T-helper 9 cell (primary cell): Measurements from ENCODE around the gene TMEM165.
"Not testable (repeated sequence)": the region's sequence is repeated elsewhere in the genome, so short reads cannot be mapped to it uniquely, and the experiment has no call there.

Source experiments
- DNase-seq: peaks from one replicate; pipeline ENCODE4 v3.0.0-alpha.2; 2020
- total RNA-seq, 2 donors: gene quantifications; one replicate each; lab custom pipeline; 2026; lab: John Stamatoyannopoulos, UW

The TMEM165 gene, protein sequence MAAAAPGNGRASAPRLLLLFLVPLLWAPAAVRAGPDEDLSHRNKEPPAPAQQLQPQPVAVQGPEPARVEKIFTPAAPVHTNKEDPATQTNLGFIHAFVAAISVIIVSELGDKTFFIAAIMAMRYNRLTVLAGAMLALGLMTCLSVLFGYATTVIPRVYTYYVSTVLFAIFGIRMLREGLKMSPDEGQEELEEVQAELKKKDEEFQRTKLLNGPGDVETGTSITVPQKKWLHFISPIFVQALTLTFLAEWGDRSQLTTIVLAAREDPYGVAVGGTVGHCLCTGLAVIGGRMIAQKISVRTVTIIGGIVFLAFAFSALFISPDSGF
- 20.3 to 54.4 reads per million in 2 donors for total RNA-seq

DNA sequence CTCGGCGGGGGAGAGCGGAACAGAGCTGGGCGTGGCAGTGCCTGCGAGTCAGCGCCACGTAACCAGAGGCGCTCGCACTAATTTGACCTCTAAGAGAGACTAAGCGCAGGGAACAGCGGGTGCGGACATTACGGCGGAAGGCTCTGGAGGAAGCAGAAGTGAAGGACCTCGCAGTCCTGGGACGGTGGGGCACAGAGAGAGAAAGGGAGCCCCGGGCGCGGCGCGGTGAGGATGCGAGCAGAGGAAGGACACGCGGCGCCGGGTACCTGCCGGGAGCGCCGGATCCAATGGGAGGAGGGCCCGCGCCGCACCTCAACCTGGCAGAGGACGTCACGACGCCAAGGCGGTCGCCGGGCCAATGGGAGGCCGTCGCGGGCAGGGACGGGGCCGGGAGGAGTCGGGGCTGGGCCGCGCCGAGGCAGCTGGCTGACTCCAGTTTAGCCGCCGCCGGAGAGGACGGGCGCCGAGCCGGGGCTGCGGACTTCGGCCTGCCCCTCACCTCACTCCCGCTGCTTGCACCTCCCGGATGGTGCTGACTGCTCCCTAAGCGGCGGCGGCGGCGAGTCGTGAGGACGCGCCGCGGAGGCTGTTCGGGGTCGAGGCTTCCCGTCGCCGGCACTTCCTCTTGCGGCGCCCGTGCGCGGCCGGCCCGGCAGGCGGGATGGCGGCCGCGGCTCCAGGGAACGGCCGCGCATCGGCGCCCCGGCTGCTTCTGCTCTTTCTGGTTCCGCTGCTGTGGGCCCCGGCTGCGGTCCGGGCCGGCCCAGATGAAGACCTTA lies at the start of gene TMEM165:
Gene TMEM165, plus strand, starts transcription at position 429 of the 779 bp plus-strand sequence. Its CDS starts 233 bp downstream, at position 662.
- peak; percentile 85 for DNase-seq

DNA sequence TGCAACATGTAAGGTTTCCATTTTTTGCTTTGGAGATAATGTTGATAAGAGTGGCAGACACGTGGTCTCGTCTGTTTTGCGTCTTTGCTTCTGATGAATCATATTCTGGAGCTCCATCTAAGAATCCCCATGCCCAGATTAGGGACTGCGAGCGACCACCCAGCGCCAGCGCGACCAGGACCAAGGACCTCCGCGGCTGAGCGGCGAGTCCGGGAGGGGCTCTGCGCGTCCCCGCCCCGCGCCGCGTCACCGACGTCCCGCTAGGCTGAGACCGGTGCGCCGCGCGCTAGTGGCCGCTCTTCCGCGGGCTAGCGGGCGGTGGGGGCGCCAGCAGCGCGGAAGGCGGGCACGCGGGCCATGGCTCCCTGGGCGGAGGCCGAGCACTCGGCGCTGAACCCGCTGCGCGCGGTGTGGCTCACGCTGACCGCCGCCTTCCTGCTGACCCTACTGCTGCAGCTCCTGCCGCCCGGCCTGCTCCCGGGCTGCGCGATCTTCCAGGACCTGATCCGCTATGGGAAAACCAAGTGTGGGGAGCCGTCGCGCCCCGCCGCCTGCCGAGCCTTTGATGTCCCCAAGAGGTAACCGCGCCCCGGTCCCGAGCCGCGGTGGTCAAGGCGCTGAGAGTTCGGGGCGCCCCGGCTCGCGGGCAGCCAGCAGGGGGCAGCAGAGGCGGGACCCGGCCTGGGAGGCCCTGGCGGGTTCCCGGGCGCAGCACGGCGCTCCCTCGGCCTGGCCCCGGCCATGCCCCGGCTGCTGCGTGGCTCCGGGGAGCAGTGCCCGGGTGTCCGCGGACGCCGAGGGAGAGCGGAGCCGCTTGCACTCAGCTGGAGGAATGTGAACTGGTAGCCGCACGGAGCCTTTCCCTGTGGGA lies 49.5 kb upstream of the TMEM165 start, which contains the start of gene SRD5A3:
Gene SRD5A3, plus strand, starts transcription at position 263 of the 871 bp plus-strand sequence. Its CDS starts 95 bp downstream, at position 358.
- DNase-seq = peak; percentile 78

DNA sequence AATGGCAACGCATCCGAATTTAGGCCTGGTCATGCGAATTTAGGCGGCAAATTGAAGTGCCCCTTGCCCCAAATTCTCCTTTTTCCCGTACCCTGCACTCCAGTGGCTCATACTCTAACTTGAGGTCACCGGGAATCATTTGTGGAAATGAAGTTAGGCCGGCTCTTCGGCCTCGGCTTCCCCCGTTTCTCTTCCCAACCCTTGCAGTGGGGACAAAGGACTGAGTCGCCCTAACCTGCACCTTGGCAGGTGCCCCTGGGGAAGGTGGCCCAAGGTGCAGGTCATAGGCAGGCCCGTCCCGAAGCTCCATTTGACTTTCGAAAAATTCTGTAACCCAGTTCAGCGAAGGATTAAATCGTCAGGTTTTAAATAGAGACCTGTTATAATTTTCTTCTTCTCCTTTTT lies 48.9 kb upstream of the TMEM165 start:
- no peak for DNase-seq

DNA sequence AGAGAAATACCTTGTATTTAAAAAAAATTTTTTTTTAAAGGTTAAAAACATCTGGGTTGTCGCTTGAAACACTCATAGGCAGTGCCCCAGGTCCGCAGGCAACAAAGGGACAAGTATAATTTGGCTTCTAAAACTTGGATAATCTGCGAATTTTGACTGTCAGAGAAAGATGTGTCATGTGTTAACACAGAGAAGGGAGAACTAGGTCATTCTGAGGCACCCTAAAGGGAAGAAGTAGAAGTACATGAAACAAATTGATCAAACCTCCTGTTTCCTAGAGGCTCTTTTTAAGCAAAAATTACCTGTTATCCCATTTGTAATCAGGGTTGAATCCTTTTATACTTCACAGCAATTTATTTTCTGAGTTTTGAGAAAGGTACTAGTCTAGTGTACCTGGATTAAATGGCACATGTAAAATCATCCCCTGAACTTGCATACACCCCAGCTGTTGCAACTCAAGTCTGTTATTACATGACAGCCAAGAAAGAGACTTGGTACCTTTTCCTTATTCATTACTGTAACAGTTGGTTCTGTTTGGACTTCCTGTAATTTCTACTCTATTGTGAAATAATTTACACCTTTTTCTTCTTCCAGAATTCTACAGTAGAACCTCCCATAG lies 48.0 kb upstream of the TMEM165 start:
- DNase-seq = no peak

DNA sequence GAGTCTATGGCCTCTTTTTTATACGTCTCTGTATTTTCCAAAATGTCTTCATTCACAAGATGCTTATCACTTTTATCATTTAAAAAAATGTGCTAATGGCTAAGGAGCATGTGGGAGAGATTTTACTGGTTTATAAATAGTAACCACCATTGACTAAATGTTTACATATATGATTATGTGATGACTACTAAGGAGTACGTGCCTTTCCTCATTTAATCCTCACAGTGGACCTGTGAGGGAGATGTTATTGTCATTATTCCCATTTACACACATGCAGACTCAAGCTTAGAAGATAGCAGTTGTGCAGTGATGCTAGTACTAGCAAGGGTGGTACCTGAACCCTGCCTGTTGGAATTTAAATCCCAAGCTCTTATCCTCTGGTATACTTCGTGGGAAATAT lies 47.3 kb upstream of the TMEM165 start:
- no peak for DNase-seq

DNA sequence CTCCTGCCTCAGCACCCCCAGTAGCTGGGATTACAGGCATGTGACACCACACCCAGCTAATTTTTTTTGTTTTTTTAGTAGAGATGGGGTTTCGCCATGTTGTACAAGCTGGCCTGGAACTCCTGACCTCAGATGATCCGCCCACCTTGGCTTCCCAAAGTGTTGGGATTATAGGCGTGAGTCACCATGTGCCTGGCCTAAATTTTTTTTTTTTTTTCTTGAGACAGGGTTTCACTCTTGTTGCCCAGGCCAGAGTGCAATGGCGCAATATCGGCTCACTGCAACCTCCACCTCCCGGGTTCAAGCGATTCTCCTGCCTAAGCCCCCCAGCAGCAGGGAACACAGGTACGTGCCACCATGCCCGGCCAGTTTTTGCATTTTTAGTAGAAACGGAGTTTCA lies 44.9 kb upstream of the TMEM165 start:
- not testable (repeated sequence) for DNase-seq

DNA sequence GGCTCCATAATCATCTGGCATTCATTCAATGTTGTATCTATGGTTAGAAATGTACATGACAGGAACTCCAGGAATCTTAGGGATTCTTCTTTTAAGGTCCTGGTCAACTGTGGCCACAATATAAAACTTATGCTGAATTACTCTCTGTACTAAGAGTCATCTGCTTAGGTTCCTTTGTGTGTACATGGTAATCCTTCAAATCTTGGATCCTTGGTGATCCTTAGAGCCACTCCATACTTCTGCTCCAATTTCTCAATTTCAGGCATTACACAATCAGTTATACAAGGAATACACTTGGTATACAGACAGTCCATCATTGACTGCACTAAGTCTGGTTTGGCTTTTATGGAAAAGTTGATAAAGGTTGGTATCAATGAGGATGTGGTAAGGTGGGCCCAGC lies 43.9 kb upstream of the TMEM165 start:
- no peak for DNase-seq

DNA sequence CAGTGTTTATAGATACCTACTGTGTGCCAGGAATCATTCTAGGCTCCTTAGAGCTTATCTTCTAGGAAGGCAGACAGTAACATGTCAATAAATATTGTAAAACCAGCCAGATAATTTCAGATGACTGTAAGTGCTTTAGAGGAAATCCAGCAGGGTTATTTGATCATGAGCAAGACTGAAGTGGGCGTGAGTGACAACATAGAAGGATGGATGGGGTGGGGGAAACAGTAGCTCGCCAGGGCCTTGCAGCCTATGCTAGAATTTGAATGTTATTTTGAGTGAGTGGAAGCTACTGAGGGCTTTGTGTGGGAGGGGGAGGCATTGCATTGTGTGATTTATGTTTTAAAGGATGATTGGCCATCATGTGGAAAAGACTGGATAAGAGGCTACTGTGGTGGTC lies 43.0 kb upstream of the TMEM165 start:
- no peak for DNase-seq

DNA sequence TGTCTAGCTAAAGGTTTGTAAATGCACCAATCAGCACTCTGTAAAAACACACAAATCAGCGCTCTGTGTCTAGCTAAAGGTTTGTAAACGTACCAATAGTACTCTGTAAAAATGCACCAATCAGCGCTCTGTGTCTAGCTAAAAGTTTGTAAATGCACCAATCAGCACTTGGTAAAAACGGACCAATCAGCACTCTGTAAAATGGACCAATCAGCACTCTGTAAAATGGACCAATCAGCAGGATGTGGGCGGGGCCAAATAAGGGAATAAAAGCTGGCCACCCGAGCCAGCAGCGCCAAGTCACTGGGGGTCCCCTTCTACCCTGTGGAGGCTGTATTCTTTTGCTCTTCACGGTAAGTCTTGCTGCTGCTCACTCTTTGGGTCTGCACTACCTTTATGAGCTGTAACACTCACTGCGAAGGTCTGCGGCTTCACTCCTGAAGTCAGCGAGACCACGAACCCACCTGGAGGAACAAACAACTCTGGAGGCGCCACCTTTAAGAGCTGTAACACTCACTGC lies 42.5 kb upstream of the TMEM165 start:
- not testable (repeated sequence) for DNase-seq

DNA sequence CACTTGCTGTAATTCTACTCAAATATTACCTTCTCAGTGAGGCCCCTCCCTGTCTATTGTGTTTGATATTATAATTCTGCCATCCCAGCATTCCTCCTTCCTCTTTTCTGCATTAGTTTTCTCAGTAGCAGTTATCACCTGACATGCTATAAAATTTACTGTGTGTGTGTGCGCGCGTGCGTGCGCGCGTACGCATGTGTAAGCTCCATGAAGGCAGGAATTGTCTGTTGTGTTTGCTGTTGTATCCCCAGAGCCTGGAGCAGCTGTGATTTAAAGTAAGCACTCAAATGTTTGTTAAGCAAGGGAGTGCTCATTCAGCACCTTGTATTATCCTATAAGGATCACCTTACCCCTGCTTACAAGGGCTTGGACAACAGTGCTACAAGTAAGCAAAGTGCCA lies 41.1 kb upstream of the TMEM165 start:
- no peak for DNase-seq

DNA sequence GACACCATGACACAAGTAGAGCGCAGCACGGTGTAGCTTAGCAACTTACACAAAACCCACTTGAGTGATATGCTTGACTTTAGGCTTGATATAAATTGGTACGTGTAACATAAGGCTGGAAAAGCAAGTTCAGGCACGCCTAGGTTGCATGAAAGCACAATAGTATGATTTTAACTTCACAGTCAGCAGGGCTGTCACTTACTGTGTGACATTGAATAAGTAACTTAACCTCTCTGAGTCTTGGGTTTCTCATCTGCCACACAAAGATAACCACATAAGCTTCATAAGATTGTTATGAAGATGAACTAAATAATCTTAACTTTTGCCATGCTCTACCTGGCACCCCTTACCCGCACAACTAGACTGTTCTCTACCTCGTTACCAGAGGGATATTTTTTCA lies 40.2 kb upstream of the TMEM165 start:
- DNase-seq = no peak

DNA sequence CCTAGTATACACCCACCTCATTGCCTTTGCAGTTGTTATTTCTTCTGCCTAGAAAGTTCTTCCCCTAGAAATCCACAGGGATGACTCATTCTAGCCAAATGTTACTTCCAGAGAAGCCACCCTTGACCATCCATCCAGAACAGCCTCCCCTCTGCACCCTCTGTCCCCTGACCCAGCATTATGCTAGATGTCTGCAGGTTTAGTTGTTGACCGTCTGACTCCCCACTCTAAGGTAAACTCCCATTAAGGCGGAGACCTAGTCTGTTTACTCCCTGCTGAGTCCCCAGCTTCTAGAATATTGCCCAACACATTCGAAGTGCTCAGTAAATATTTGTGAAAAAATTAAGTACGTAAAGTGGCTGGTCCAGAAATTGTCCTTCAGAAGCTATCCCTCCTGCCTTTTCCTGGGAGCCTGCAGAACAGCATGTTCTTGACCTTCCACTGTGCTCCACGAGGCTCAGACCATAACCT lies 38.7 kb upstream of the TMEM165 start:
- no peak for DNase-seq

DNA sequence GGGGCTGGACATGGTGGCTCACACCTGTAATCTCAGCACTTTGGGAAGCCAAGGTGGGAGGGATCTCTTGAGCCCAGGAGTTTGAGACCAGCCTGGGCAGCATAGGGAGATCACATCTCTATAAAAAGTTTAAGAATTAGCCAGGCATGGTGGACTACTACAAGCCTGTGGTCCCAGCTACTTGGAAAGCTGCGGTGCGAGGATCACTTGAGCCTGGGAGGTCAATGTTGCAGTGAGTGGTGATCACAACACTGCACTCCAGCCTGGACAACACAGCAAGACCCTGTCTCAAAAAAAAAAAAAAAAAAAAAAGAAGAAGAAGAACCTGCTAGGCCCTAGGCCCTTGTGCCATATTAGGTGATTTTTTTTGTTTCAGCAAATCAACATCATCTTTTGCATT lies 37.5 kb upstream of the TMEM165 start:
- no peak for DNase-seq

DNA sequence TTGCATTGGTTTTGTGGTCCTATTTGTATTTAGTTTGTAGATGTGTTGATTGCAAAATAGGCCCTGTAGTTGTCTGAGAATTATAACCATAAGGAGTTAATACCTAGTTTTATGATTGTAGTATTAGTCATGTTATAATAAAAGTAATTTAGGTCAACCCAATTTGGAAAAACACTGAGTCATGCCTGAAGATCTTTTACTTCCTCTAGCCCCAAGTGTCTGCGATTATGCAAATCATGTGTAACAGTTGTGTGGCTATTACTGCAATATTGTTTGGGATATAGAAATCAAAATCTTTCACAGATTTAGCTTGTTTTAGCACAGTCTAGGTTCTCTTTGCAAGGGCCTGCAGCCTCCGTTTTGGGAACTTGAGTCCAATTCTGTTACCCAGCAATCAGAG lies 37.1 kb upstream of the TMEM165 start:
- no peak for DNase-seq

DNA sequence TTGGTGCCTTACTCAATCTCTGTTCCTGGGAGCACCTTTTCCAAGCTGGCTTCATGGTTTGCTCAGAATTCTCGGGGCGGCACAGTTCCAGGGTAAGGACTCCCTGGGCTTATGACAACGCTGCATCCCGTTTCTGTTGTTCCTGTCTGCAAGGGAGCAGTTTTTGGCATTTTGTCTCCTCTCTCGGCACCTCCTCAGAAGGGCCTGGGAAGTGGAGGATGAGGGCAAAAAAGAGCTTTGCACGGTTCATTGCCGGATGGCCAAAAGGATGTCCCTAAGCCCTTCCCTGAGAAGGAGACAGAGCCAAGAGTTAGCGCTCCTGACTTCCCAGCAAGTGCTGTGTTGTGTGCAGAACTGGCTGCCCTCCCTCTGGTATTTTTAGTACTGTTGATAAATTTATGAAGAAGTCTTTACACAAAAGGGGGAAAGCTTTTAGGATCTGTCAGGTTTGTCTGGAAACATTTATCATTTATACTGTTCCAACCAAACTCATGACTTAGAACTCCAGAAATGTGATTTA lies 36.3 kb upstream of the TMEM165 start:
- no peak for DNase-seq

DNA sequence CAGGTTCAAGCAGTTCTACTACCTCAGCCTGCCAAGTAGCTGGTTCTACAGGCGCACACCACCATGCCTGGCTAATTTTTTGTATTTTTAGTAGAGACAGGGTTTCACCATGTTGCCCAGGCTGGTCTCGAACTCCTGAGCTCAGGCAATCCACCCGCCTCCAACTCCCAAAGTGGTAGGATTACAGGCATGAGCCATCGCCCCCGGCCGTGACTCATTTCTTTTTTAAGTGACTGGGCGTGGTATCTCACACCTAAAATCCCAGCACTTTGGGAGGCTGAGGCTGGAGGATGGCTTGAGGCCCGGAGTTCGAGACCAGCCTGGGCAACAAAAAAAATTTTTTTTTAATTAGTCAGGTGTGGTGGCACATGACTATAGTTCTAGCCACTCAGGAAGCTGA lies 32.8 kb upstream of the TMEM165 start:
- DNase-seq = not testable (repeated sequence)

DNA sequence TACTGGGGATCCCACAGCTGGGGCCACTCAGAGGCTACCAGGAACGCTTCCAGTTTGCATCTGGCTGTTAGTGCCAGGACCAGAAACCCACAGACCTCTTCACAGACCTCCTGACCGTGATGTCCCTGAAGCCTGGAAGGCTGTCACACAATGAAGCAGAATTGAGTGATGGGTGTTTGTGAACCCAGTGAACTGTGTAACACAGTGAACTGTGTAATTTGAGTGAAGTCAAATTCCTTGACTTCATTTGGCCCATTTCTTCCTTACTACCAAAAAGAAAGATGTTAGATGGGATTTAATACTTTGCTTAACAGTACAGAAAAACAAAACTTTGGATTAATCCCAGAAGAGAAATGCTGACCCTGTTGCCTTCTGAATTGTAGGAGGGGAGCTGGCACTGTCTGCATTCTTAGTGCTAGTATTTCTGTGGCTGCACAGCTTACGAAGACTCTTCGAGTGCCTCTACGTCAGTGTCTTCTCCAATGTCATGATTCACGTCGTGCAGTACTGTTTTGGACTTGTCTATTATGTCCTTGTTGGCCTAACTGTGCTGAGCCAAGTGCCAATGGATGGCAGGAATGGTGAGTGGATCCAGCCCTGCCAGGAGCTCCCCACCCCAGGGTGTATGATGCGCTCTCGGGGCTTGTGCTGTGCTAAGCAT lies 31.9 kb upstream of the TMEM165 start:
- DNase-seq = no peak

DNA sequence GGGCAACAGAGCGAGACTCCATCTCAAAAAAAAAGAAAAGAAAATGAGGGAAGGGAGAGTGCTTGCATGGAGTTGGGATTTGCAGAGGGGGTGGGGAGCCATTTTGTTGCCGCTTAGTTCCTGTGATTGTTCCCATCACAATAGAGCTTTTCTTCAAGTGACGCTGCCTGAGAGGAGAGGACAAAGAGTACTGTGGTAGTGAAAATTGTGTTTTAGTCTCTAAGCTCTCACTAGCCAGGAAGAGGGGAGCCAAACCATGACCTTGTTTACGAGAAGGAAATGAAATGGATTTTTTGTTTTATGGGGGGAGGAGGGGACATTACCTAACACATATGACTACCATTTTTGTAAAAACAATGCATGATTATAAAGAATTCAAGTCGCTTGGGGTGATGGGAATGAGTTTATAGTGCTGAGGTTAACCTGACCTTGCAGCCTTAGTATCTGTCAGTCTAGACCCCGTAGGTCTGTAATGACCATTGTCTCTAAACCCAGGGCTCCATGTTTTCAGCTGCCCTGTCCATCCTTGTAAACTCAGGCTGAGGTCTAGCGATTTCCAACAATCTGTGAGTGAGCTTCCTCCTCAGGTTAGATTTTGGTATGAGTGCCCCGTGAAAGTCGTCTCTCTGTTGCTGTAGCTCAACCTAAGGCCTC lies 30.9 kb upstream of the TMEM165 start:
- DNase-seq = no peak

DNA sequence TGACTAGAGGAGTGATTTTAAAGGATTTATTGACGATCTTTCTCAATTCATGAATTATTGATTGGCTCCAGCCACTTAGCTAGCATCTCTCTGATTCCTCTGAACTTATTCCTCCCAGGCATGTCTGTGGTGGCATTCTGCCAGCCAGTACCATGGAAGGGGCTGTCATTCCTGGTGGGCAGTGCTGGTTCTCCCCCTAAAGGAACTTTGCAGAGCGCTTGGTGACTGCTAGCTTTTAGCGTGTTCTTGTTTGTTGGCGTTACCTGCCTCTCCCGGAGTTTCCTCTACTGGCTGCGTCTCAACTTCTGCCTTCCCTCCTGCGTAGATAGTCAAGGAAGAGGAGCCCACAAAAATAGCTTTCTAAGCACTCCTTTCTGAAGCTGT lies 30.4 kb upstream of the TMEM165 start:
- DNase-seq = no peak

DNA sequence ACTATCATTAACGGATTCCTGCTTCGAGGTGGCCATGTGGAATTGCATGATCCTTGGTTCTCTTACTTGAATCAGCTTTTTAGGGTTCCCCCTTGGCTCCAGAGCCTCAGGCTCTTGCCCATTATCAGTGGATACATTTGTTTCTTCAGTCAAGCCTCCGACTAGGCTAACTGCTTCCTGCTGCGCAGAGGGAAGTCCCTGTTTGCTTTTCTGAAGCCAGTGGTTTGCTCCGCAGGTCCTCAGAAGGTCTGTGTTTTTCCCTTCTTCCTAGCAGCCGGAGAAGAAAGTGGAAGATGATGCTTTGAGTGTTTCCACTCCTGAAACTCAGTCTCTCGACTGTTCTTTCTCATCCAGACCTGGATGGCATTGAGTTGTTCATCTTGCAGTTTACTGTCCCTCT lies 29.1 kb upstream of the TMEM165 start:
- no peak for DNase-seq
